ENCODE measurements around the gene DGKD.

The DGKD gene

DNA sequence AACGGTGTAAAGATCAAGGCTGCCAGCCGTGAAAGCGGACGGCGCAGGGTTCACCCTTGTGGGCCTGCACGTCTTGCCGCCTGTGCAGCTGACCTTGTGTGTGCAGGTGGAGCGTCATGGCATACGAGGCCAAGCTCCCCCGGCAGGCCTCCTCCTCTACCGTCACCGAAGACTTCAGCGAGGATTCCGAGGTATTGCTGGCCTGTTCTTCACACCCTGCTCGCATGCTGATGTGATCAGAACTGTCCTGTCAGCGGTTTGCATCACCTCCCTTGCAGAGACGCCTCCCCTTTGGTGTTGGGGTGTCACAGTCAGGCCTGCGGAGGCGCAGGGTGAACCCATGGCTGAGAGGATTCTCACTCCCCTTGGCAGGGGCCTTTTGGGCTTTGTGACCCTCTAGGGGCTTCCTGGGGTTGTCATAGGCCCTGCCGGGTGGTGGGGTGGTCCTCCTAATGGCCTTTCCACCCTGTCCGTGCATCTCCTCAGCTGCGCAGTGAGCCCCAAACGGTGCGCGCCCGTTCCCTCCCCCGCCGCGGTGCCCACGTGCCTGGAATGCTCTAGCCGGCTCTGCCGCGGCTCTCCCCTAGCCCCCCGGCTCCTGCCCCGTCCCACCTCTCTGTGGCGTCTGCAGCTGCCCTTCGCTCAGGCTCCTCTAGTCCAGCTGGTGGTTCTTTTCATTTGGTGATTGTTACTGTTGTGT, 92.5 kb downstream of the DGKD start:
- no peak for DNase-seq (ENCODE audit: low read depth)

DNA sequence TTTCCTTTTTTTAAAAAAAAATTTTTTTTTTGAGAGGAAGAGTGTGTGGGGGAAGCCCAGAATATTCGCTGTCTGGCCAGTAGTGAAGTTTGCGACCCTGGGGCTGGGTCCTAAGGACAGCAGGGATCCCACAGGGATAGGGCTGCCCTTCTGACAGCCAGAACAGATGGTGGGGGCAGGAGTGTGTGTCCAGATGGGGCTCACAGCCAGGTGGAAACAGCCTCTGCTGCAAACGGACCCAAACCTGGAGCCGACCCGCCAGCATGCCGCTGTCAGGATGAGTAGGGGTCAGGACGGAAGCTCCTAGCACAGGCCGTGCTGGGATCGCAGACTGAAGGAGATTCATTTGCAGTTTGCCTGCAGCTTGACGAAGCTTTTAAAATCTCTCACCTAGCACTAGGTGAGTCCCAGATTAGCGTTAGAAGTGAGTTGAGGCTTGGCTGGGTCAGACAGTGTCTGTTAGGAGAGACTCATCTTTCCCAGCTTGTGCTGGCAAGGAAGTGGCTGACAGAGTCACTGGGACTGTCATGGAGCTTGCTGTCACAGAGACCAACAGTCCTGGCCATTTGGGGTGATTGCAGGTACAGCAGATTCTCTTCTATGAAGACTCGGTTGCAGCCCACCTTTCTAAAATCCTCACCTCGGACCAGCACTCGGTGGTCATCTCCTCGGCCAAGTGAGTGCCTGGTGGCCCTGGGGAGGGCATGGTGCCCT, 93.4 kb downstream of the DGKD start:
- no peak for DNase-seq (ENCODE audit: low read depth)

DNA sequence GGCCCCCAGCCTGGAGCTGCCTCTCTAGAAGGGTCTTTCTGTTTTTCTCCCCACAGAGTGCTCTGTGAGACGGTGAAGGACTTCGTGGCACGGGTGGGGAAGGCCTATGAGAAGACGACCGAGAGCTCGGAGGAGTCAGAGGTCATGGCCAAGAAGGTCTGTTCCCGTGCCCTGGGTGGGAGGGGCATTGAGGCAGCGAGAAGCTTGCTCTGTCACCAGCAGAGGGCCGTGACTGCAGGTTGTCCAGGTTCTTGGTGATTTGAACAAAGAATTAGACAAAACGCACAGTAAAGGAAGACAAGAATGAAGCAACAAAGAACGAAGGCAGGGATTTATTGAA, 93.9 kb downstream of the DGKD start:
- no peak for DNase-seq (ENCODE audit: low read depth)

DNA sequence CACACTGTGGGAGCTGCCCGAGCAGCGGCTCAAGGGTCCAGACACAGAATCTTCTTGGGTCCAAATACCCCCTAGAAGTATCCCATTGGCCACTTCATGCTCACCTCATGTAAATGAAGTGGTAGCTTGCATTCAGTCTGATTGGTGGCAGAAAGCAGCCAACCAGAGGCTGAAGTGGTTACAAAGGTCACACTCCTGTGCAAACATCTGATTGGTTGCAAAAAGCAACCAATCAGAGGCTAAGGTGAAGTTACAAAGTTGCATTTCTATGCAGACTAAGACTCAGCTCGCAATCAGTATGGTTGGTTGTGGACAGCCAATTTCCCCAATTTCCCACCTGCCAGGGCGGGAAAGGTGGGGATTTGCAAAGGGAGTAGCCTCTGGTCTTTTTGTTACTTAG, 94.3 kb downstream of the DGKD start:
- DNase-seq (ENCODE audit: low read depth), result no peak

DNA sequence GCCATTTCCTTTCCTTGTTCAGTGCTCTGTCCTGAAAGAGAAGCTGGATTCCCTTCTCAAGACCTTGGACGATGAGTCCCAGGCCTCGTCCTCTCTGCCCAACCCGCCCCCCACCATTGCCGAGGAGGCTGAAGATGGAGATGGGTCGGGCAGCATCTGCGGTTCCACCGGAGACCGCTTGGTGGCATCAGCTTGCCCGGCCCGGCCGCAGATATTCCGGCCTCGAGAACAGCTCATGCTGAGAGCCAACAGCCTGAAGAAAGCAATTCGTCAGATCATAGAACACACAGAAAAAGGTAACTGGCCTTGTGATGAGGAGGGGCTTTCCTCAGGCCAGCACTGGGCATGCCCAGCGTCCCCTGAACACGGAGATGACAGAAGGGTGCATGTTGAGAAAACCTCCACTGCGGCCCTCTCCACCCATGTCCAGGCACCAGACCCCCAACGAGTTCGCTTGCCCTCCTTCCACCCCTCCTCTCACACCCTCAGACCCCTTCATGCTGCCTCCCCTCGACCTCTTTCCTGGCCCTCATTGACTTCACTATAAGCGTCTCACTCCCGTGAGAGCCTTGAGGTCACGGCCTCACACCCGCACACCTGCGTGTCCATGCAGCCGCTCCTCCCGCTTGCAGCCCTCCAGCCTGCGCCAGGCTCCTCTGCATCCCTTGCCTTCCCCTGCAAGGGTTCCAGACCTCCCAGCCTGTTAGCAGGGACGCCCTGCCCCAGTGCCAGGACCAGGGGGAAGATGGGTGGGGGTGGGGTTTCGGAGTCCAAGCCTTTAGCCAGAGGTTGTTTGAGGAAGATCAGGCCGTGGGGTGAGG, 95.0 kb downstream of the DGKD start:
- DNase-seq (ENCODE audit: low read depth), result peak; percentile 18

DNA sequence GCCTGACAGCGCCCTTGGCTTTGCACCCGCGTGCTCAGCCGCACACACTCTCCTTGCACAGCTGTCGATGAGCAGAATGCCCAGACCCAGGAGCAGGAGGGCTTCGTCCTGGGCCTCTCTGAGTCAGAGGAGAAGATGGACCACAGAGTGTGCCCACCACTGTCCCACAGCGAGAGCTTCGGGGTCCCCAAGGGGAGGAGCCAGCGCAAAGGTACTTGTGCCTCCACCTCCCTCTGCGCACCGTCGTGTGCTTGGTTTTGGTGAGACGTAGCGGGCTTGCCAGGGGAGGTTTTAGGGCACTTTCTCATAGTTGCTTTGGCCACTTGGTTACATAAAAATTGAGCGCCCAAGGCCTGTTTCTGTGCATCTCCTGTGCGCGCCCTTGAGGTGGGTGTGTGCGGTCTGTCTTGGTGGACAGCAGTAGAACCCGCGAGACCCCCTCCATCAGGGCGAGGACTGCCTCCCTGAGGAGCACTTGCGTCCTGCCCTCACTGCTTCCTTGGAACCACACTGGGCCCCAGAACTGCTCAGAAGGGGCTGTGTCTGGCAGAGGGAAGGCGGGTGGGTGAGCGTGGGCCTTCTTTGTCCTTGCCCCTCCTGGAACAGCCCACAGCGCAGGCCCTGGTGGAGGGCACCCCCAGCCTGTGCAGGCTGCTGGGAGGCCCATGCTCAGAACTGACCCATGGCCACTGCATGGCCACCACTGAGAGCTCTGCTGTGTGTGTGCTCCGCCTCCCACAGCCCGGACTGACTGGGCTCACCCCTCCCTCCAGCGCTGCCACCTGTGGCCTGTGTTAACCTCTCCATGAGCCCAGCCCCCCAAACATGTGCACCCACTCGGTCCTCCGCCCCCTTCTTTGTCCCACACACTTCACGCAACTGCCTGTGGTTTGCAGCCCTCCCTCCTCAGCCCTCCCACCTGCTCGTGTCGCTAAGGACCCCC, 95.9 kb downstream of the DGKD start:
- no peak for DNase-seq (ENCODE audit: low read depth)

DNA sequence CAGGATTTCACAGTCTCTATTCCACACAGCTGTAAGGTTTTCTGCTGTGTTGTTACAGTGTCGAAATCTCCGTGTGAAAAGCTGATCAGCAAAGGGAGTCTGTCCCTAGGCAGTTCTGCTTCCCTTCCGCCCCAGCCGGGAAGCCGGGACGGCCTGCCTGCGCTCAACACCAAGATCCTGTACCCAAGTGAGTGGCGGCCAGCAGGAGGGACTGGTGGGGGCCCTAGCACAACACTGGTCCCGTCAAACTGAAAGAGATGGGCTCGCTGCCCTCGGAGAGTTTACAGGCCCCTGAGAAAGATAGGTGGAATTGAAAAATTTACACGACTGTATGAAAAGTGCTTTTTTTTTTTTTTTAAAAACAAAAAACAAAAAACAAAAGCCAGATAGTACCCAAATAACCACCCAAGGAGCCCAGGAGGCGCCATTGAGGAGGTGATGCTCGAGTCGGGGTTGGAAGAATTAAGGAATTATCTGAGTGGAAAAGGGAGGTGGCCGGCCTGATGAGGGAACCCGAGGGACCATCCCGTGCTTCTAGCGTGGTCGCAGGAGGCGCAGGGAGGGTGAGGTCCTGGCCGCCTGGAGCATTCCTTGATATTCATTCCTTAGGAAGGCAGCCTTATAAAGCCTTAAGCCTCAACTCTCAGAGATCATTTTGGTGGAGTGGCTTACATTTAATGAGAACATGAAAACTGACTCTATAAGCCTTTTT, 96.7 kb downstream of the DGKD start:
- no peak for DNase-seq (ENCODE audit: low read depth)

DNA sequence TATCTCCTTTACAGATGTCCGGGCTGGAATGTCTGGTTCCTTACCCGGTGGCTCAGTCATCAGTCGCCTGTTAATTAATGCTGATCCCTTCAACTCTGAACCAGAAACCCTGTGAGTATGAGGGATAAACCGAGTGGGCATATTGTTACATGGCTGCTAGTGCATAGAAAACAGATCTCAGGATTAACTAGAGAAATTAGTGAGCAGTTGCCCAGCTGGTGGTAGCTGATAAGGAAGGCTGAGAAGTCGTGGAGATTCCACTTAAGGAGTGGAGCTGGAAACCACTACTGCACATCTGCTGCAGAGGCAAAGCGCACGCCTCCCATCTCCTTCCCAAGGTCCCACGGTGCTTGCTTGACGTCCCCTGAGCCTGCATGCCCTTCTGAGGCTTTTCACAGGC, 97.7 kb downstream of the DGKD start:
- DNase-seq (ENCODE audit: low read depth), result no peak

DNA sequence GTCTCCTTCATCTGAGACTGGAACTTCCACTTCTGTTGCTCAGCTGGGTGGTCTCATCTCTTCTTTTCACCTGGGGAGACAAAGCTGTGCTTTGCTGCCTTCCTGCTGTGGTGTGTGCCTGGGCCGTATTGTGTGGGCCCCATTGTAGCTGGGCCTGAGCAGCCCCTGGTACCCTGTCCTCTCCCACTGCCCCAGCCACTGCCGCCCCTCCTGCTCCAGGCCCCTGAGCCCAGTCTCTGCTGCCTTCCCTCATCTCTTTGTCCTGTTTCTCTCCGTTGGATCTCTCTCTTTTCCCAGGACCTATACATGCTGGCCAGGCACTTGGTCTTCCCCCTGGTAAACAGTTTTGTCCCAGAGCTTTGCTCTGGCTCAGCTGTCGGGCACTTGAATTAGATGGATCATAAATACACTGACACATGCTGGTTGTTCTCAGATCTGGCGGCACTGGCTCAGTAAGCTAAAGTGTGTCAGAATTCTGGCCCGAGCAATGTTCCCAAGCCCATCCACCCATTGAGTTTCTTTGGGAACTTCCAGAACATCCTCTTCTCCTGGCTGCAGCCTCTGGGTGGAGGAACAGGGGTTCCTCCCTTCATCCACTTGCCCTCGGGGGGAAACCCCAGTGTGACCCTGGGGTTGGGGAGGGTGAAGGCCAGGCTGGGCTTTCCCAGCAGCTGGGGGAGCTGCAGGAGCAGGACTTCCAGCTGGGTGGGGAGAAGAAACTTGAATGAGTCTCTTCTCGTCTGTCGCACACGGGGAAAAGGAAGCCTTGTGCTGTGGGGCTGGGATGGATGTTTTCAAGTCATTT, 99.0 kb downstream of the DGKD start:
- no peak for DNase-seq (ENCODE audit: low read depth)

DNA sequence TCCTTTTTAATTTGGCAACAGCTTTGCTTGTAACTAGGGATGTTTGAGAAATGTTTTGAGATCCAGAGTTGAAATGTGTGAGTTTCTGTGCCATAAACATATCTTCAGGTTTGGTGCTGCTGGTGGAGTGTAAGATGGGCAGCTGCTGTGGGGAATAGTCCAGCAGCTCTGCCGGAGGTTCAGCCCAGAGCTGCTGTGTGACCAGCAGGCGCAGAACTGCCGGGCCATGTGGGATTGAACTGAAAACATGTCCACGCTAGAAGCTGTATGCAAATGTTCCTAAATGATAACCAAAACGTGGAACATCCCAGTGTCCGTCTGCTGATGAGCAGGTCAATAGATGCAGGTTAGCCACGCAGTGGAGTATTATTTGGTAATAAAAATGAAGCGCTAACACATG, 99.6 kb downstream of the DGKD start:
- no peak for DNase-seq (ENCODE audit: low read depth)

DNA sequence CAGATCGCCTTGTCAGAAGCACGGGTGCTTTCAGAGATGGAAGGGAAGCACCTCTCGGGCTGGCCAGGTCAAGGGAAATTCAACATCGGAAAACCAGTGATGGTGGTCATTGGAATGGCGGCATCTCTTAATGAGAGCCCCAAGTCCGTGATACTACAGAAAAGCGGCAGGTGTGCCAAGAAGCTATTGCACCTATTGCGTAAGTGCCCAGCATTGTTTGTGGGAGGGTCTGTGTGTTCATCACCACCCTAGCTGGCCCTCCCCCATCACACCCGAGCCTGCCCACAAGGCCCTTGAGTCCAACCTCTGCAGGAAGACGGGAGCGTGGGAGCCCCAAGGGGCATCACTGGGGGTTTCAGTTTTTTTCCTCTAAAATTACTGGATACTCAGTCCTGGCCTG, 100.7 kb downstream of the DGKD start:
- no peak for DNase-seq (ENCODE audit: low read depth)

DNA sequence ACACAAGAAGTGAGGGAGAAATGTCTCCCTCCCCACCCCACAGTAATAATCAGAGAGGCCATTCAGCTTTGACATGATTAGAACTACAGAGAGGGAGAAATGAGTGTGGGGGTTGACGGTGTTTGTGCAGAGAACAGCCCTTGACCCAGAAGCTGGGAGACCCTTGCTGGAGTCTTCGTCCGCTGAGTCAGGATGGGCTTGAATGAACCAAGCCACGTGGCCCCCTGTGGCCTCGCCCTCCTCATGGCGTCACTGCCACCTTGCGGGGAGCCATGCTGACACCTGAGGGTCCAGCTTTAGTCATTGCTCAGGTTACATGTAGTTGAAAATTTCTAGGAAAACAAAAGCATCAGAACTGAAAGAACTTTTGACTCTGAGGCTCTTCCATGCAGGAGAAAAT, 101.2 kb downstream of the DGKD start:
- DNase-seq (ENCODE audit: low read depth), result no peak

DNA sequence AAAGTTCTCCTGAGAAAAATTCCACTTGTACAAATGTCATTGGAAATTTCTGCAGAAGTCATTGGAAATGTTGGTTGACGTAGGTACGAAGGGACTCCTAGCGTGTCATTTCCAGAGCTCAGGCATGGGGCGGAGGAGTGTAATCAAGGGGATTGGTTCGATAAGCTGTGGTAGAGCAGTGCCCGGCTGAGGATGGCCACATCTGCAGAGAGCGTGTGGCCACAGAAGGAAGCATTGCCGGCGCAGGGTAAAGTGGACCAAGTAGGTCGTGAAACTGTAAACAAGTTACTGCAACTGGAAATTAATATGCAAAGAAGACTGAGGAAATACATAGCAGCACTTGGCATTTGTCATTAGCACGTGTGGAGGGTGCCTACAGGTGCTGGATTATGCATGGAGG, 101.8 kb downstream of the DGKD start:
- DNase-seq (ENCODE audit: low read depth), result no peak

DNA sequence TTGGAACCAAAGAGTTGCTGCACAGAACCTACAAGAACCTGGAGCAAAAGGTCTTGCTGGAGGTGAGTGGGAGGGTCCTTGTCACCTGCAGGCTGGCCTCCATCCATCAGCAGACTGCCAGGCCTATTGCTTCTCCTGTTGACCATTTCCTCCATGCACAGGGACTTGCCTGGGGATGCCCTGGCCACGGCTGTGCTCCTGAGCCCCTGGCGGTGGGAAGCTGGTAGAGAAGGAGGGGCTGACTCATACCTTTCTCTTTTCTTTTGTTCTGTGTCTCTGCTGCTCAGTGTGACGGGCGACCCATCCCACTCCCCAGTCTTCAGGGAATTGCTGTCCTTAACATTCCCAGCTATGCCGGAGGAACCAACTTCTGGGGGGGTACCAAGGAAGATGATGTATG, 102.6 kb downstream of the DGKD start:
- DNase-seq (ENCODE audit: low read depth), result no peak

DNA sequence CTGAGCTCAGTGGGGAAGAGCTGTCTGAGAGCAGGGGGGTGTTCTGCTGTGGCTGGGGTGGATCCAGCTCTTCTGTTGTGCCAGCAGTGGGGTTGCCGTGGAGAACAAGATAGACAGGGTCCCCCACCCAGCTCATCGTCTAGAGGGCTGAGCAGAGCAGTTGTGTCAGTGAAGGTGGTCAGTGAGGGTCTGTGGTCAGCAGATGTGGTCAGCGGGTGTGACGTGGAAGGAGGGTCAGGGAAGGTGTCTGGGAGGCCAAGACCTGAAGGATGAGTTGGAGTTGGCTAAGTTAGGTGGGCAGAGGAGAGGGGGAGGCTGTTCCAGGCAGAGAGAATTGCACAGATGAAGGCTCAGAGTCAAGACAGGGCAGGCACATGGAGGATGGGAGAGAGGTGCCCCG, 103.1 kb downstream of the DGKD start:
- no peak for DNase-seq (ENCODE audit: low read depth)

DNA sequence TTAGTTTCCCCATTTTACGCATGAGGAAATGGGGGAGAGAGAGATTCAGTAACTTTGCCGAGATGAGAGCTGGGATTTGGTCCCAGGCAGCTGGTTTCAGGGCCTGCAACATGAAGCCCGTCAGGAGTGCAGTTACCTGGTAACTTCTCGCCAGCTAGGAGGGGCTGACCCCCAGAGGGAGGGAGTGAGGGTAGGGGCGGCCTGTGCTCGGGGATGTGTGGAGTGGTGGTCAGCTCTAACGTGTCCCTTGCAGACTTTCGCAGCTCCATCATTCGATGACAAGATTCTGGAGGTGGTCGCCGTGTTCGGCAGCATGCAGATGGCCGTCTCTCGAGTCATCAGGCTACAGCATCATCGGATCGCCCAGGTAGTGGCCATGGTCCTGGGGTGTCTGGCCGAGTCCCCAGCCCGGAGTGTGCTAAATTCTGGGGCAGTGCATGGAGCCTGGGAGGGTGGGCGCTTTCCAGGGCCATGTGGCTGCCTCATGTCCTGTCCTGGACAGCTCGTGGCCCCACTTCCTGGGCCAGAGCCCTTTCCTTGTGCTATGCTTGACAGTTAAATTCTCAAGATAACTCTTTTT, 103.8 kb downstream of the DGKD start:
- no peak for DNase-seq (ENCODE audit: low read depth)

DNA sequence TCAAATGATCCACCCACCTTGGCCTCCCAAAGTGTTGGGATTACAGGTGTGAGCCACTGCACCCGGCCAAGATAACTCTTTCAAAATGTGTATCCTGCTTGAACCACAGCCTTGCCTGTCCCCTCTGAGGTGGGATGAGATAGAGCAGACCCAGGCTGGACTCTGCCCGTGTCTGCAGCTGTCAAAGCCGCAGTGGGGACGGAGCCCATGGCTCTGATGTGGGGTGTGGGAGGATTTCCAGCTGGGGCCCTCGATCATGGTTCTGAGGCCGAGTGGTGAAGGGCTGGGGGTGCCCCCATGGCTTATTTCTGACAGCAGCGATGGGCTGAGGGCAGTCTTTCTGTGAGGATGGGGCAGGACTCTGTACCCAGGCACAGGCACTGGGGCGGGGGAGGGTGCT, 104.5 kb downstream of the DGKD start:
- no peak for DNase-seq (ENCODE audit: low read depth)

DNA sequence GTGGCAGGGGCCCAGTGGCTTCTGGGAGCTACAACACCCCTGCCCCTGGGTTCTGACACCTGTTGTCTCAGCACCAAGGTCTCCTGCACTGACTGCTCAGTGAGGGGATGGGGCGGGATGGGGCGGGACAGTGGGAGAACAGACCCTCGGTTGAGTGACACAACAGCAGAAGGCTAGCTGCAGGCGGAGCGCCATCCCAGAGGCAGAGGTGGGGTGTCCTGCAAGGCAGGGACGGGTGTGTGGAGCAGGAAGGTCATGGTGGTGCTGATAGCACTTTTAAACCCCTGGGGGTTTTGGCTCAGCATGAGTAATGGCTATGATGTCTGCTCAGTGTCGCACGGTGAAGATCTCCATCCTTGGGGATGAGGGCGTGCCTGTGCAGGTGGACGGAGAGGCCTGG, 105.1 kb downstream of the DGKD start:
- no peak for DNase-seq (ENCODE audit: low read depth)

DNA sequence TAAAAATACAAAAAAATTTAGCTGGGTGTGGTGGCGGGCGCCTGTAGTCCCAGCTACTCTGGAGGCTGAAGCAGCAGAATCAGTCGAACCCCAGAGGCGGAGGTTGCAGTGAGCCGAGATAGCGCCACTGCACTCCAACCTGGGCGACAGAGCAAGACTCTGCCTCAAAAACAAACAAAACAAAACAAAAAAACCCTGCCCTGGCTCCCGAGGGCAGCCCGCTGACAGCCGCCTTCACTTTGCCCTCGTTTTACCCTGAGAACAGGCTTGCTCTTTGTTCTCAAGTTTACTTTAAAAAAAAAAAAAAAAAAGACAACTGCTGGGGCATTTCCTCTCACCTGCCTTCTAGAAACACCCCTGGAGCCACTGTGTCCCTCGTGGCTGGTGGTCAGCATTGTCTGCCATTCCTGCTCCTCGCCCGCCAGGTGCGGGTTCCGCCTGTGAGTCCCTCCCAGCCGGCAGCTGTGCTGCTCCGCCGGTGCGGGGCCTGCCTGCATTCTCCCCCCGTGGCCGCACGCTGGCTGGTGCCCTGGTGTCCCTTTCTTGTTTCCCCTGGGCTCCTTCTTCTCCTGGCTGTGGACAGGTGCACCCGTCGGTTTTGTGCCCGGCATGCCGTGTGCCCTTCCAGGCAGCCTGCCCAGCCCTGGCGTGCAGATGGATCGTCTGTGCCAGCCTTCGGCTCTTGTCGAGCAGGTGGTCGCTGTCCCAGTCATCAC, 106.6 kb downstream of the DGKD start:
- no peak for DNase-seq (ENCODE audit: low read depth)

DNA sequence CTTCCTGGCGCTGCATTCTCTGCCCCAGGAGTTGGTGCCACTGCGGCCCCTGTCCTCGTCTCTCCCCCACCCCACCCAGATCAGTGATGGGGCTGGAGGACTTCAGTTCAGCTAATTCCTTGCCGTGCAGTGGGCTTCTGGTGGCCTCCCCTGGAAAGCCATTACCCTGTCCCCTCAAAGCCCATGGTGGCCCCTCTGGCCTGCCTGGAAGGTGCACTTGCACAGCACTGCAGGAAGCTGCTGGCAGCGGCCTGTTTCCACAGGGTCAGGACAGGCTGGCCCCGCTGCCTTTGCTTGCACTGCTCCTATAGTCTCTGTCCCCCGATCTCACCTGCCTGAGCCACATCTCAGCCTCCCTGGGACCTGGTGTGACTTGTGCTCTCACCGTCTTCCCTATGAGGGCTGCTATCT, 107.2 kb downstream of the DGKD start:
- no peak for DNase-seq (ENCODE audit: low read depth)

Measured in stromal cell of bone marrow (primary cell).